Activated CD4-positive, alpha-beta T cell treated with anti-CD3 and anti-CD28 coated beads, Interleukin-2, amount 50 U/mL, for 48 hours (primary cell): Measurements from ENCODE around the gene AP2M1.
"Not testable (repeated sequence)": the region's sequence is repeated elsewhere in the genome, so short reads cannot be mapped to it uniquely, and the experiment has no call there.

Source experiments
- DNase-seq, 2 experiments: peaks; one replicate each; pipeline ENCODE4 v3.0.0-alpha.2; 2020

Gene AP2M1

GRCh38 chr3:184158404-184158803 is 16.3 kb upstream of the AP2M1 start:
- DNase-seq: no peak

- no peak for DNase-seq
Measured at GRCh38 chr3:184160456-184160855, 14.2 kb upstream of the AP2M1 start.

GRCh38 chr3:184162571-184163070 is 12.0 kb upstream of the AP2M1 start:
- not testable (repeated sequence) for DNase-seq

- no peak for DNase-seq
Measured at GRCh38 chr3:184164648-184165330, 9.9 kb upstream of the AP2M1 start.

GRCh38 chr3:184165543-184165942 is 9.1 kb upstream of the AP2M1 start:
- DNase-seq: no peak

- DNase-seq: no peak
Measured at GRCh38 chr3:184166671-184167070, 8.0 kb upstream of the AP2M1 start.

- DNase-seq: no peak
Measured at GRCh38 chr3:184167786-184168185, 6.9 kb upstream of the AP2M1 start.

- no peak for DNase-seq
Measured at GRCh38 chr3:184168363-184169120, 6.1 kb upstream of the AP2M1 start.

GRCh38 chr3:184169896-184170875 is 4.5 kb upstream of the AP2M1 start:
- no peak for DNase-seq

- DNase-seq: no peak
Measured at GRCh38 chr3:184171562-184171961, 3.1 kb upstream of the AP2M1 start.

- DNase-seq: no peak
Measured at GRCh38 chr3:184172681-184173373, 1.8 kb upstream of the AP2M1 start.

- no peak for DNase-seq
Measured at GRCh38 chr3:184173374-184173722, 1.3 kb upstream of the AP2M1 start.

- no peak for DNase-seq
Measured at GRCh38 chr3:184174284-184174645, 390 bp upstream of the AP2M1 start.

GRCh38 chr3:184175506-184175905 is 851 bp downstream of the AP2M1 start:
- peak in 1 of 2 experiments; percentile 11 for DNase-seq

GRCh38 chr3:184175981-184176376 is 1.3 kb downstream of the AP2M1 start:
- DNase-seq: no peak

- DNase-seq: no peak
Measured at GRCh38 chr3:184176377-184177330, 2.0 kb downstream of the AP2M1 start.

- DNase-seq: no peak
Measured at GRCh38 chr3:184177331-184177731, 2.7 kb downstream of the AP2M1 start.

GRCh38 chr3:184177767-184178306 is 3.2 kb downstream of the AP2M1 start:
- no peak for DNase-seq

- no peak for DNase-seq
Measured at GRCh38 chr3:184178521-184179138, 4.0 kb downstream of the AP2M1 start.

- no peak for DNase-seq
Measured at GRCh38 chr3:184180165-184180564, 5.5 kb downstream of the AP2M1 start.

- DNase-seq: no peak
Measured at GRCh38 chr3:184181596-184181995, 6.9 kb downstream of the AP2M1 start.
